ENCODE measurements around the gene PTH2R. TPM values are rescaled to one million over a fixed set of nuclear protein-coding genes. Genes with fewer than 3 reads are reported as not detected.
"Not testable (repeated sequence)": the region's sequence is repeated elsewhere in the genome, so short reads cannot be mapped to it uniquely, and the experiment has no call there.

PTH2R gene
- total RNA-seq, 3 donors from 2014 or later: 0.09 TPM; not detected in 2

DNA sequence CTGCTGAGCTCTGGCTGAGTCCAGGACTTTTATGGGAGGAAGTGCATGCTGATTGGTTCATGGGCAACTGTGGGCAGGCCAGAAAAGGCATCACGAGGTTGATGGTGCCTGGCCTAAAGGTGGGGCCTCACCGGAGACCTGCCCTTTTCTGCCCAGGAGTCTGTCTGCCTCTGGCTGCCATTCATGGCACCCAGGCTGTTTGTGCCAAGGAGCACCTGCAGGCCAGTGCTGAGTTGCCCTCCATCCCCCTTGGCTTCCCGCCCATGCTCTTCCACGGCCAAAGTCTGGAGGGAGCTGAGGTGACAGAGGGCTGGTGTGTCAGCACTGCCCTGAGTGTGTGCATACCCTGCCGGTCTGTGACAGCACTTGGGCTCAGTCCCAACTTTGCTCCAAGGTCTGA is 123.2 kb downstream of the PTH2R start:
- peak; percentile 18 to 39 (median 38) for DNase-seq
- peak; percentile 70 for ATAC-seq

GRCh38 chr2:208531361-208531760 is 124.8 kb downstream of the PTH2R start:
- Histone ChIP-seq H3K36me3 (ENCODE audit: low read depth) (no peaks in the 10 kb centered on the region), H3K4me3 (no peak overlapping the region), H3K4me1 (ENCODE audit: low read depth) (no peaks in the 10 kb centered on the region), H3K9me3 (peaks cover 8% of the 10 kb centered on the region)
- no peak for DNase-seq
- no peak for ATAC-seq
- TF ChIP-seq, protein P1, sequence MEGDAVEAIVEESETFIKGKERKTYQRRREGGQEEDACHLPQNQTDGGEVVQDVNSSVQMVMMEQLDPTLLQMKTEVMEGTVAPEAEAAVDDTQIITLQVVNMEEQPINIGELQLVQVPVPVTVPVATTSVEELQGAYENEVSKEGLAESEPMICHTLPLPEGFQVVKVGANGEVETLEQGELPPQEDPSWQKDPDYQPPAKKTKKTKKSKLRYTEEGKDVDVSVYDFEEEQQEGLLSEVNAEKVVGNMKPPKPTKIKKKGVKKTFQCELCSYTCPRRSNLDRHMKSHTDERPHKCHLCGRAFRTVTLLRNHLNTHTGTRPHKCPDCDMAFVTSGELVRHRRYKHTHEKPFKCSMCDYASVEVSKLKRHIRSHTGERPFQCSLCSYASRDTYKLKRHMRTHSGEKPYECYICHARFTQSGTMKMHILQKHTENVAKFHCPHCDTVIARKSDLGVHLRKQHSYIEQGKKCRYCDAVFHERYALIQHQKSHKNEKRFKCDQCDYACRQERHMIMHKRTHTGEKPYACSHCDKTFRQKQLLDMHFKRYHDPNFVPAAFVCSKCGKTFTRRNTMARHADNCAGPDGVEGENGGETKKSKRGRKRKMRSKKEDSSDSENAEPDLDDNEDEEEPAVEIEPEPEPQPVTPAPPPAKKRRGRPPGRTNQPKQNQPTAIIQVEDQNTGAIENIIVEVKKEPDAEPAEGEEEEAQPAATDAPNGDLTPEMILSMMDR (IDR thresholded peaks at IDR 0.05): no peak
- intact Hi-C loops (cut with DNase I, micrococcal nuclease): no loop called here

More for the DNA sequence above, 123.2 kb downstream of the PTH2R start:
- H3K9me3 ChIP-seq: no peaks in the 10 kb centered on the region
- no peak overlapping the region for H3K4me3 ChIP-seq
- no peaks in the 10 kb centered on the region for H3K36me3 ChIP-seq (ENCODE audit: low read depth)
- no peaks in the 10 kb centered on the region for H3K4me1 ChIP-seq (ENCODE audit: low read depth)
- intact Hi-C loops (cut with DNase I, micrococcal nuclease): no loop called here
- TF ChIP-seq, protein P1 (IDR thresholded peaks at IDR 0.05): no peak

DNA sequence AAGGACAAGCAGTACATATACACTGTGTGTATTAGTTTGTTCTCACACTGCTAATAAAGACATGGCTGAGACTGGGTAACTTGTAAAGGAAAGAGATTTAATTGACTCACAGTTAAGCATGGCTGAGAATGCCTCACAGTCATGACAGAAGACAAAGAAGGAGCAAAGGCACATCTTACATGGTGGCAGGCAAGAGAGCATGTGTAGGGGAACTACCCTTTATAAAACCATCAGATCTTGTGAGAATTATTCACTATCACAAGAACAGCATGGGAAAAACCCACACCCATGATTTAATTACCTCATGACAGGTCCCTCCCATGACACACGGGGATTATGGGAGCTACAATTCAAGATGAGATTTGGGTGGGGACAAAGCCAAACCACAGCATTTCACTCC is 129.0 kb downstream of the PTH2R start:
- H3K9me3 ChIP-seq: peaks cover 11% of the 10 kb centered on the region
- DNase-seq; H3K4me3 ChIP-seq; H3K4me1 ChIP-seq (ENCODE audit: low read depth); intact Hi-C loops (cut with DNase I, micrococcal nuclease); ATAC-seq; H3K36me3 ChIP-seq (ENCODE audit: low read depth): not testable (repeated sequence)

DNA sequence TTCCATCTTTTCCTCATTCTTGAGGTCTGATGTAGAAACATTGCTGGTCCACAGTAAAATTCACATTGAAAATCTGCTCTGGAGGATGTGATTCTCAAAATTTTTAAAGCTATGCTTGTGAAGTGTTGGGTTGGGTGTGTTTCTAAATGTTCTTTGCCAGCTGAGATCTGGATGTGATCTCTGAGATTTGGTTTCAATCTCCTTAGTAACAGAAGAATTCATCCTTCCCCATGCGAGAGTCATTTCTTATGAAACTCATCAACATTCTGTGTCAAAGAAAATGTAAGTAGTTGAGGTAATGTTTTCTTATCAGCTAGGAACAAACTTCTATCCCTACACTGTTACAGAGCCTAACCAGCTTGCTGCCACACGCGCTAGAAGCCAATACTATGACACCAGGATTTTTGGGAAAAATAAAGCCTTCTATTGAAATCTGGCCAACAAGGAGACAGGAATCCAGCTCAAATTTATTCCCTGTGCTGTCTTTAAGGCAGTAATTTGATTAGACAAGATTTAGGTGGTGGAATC is 134.9 kb downstream of the PTH2R start:
- Histone ChIP-seq H3K36me3 (ENCODE audit: low read depth) (no peaks in the 10 kb centered on the region), H3K9me3 (peaks cover 1% of the 10 kb centered on the region), H3K4me3 (no peak overlapping the region), H3K4me1 (ENCODE audit: low read depth) (peaks cover 6% of the 10 kb centered on the region)
- TF ChIP-seq, protein P1 (IDR thresholded peaks at IDR 0.05): no peak
- DNase-seq (no peak), ATAC-seq (no peak)
- intact Hi-C loops (cut with DNase I, micrococcal nuclease): no loop called here

- no peak for DNase-seq
- Histone ChIP-seq H3K36me3 (ENCODE audit: low read depth) (no peaks in the 10 kb centered on the region), H3K9me3 (no peaks in the 10 kb centered on the region), H3K4me3 (no peak overlapping the region), H3K4me1 (ENCODE audit: low read depth) (peaks cover 6% of the 10 kb centered on the region)
- TF ChIP-seq, protein P1 (IDR thresholded peaks at IDR 0.05): no peak
- intact Hi-C loops (cut with DNase I, micrococcal nuclease): no loop called here
- no peak for ATAC-seq
These were observed 135.4 kb downstream of the PTH2R start for GRCh38 chr2:208541989-208542464.

- H3K4me1 ChIP-seq (ENCODE audit: low read depth): peaks cover 6% of the 10 kb centered on the region
- DNase-seq: no peak
- TF ChIP-seq, protein P1 (IDR thresholded peaks at IDR 0.05): no peak
- intact Hi-C loops (cut with DNase I, micrococcal nuclease): no loop called here
- no peak overlapping the region for H3K4me3 ChIP-seq
- no peak for ATAC-seq
- no peaks in the 10 kb centered on the region for H3K36me3 ChIP-seq (ENCODE audit: low read depth)
- no peaks in the 10 kb centered on the region for H3K9me3 ChIP-seq
These were observed 136.0 kb downstream of the PTH2R start for GRCh38 chr2:208542465-208543041.

Other genes starting within 250 kb of the PTH2R start
- gene CRYGA, start 243.2 kb upstream of the PTH2R start, total RNA-seq: not detected
- not detected for gene C2orf80, start 216.8 kb upstream of the PTH2R start, total RNA-seq
- 100 to 1,000 TPM; 105 to 233 (median 227) TPM for gene IDH1, start 151.7 kb upstream of the PTH2R start, total RNA-seq
- gene PIKFYVE, start 140.5 kb upstream of the PTH2R start, total RNA-seq: 10 to 100 TPM; 20.5 to 29.6 (median 25.2) TPM